GM13977 (cell line): ENCODE data around the gene FHIP1B.

Source experiments
- DNase-seq: peaks from one replicate; pipeline ENCODE4 v3.0.0; 2012; ENCODE audit warnings: low spot score
- in situ Hi-C: fragments of 300-500 bp; cut with MboI; formaldehyde crosslinking; loops from one replicate; pipeline ENCODE4 v1.12.0; 2022; ENCODE audit warnings: low sequenced_read_pairs, low pct_unique_long_range_greater_than_20kb, mixed read lengths, inconsistent platforms; ENCODE audit not compliant: unreplicated experiment
- TF ChIP-seq, protein P1 (sequence below): IDR thresholded peaks from 2 replicates; pipeline ENCODE4 v1.5.1; 2012; ENCODE audit warnings: mild to moderate bottlenecking, control low read depth; ENCODE audit not compliant: insufficient read depth; ENCODE audit errors: extremely low read depth, missing control alignments

Gene FHIP1B

DNA sequence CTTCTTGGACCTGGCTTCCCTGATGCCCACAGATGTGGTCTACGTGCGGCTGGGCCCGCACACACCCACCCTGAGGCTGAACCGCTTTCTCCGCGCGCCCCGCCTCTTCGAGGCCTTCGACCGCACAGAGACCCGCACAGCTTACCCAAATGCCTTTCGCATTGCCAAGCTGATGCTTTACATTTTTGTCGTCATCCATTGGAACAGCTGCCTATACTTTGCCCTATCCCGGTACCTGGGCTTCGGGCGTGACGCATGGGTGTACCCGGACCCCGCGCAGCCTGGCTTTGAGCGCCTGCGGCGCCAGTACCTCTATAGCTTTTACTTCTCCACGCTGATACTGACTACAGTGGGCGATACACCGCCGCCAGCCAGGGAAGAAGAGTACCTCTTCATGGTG is 5.7 kb upstream of the FHIP1B start:
- TF ChIP-seq, protein P1, sequence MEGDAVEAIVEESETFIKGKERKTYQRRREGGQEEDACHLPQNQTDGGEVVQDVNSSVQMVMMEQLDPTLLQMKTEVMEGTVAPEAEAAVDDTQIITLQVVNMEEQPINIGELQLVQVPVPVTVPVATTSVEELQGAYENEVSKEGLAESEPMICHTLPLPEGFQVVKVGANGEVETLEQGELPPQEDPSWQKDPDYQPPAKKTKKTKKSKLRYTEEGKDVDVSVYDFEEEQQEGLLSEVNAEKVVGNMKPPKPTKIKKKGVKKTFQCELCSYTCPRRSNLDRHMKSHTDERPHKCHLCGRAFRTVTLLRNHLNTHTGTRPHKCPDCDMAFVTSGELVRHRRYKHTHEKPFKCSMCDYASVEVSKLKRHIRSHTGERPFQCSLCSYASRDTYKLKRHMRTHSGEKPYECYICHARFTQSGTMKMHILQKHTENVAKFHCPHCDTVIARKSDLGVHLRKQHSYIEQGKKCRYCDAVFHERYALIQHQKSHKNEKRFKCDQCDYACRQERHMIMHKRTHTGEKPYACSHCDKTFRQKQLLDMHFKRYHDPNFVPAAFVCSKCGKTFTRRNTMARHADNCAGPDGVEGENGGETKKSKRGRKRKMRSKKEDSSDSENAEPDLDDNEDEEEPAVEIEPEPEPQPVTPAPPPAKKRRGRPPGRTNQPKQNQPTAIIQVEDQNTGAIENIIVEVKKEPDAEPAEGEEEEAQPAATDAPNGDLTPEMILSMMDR = no peak
- DNase-seq = no peak
- in situ Hi-C loops = no loop called here

DNA sequence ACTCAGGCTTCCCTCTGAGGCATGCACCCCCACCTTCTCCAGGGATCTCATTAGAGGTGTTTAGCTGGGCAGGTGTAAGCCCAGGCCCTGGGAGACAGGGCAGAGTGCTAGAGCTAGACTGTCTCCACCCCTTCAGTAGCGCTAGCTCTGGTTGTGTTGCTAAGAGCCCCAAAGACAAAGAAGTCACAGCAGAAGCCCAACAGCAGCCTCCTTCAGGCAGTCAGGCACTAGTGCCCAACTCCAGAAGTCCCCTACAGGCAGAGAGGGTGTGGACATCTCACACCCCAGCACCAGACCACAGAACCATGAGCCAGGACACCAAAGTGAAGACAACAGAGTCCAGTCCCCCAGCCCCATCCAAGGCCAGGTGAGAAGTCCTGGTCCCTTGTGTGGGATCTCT is 4.5 kb upstream of the FHIP1B start, which contains the start of gene CNGA4:
CNGA4 (plus strand) TSS at position 188 of the 400 bp plus-strand sequence; CDS start at position 306, 118 bp downstream.
- no peak for DNase-seq
- TF ChIP-seq, protein P1 = no peak
- in situ Hi-C loops = no loop called here

DNA sequence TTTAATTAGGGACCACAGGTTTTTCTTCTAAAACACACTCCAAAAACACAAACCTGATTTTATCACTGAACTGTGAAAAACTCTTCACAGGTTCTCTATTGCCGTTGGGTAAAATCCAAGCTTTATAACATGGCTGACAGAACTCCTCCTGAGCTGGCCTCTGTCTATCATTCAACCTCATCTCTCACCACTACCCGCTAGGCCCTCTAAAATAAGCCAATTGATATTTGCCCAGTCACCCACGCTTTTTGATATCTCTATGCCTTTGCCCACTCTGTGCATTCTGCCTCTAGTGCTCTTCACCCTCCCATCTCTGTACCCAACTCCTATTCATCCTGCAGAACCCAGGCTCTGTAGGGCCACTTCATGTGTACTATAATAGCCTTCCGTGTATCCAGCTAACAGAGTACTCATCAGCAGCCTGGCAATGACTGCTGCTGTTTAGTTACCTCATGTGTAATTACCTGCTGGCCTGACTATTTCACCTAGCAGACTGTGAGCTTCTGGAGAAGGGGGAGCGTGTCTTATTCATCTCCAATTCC is 3.4 kb upstream of the FHIP1B start:
- in situ Hi-C loops = no loop called here
- TF ChIP-seq, protein P1 = no peak
- no peak for DNase-seq

DNA sequence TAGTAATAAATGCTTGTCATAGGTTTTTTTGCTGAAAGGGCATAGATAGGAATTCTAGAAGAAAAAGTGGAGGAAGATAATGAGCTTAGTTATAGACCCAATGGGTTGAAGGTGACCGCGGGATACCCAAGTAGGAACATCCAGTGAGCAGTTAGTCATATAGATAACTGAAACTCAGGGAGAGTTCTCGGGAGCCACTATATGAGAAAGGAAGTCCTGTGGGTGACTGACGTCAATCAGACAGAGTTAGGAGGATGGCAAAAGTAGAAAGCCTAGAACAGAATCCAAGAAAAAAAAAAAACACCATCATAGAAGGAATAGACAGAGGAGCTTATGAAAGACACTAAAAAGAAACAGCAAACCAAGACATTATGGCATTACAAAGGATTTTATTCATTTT is 2.8 kb upstream of the FHIP1B start:
- TF ChIP-seq, protein P1 = no peak
- DNase-seq = no peak
- in situ Hi-C loops = no loop called here

DNA sequence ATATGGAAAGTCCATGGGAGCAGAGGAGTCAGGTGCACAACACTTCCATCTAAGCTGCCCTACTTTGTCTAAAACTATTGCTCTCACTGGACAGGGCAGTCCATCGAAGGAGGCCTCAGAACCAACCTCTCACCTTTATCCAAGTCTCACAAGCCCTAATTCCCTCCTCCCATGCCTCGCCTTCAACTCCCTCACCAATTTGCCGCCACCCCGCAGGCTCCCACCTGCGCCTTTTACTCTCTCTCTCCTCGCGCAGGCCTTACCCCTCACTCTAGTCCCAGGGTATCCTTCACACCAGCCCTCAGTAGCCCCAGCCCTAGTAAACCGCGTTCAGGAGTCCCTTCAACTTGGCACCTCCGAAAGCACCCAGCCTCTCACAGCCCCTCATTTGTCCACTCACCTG is 451 bp downstream of the FHIP1B start:
- TF ChIP-seq, protein P1 = no peak
- in situ Hi-C loops = no loop called here
- no peak for DNase-seq

DNA sequence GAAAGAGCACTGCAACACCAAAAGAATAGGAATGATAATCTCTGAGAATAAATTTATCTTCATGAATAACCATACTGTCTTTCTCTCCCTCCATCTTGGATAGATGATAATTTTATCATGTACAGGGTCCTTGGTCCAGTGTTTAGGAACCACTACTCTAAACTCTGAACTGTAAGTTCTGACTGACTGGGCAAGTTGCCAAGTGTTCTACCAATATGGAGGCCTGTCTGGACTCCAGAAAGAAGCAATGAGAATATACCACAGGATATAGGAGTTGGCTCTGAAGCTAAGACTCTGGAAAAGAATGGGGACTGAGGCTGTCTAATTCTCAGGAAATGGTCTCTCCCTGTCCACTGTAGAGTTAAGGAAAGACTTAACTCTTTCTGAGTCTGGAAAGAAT is 1.5 kb downstream of the FHIP1B start:
- in situ Hi-C loops = no loop called here
- TF ChIP-seq, protein P1 = no peak
- no peak for DNase-seq
